Activated CD8-positive, alpha-beta T cell treated with anti-CD3 and anti-CD28 coated beads for 36 hours (primary cell): ENCODE measurements around the gene PTK6. TPM values are rescaled to one million over a fixed set of nuclear protein-coding genes. Genes with fewer than 3 reads are reported as not detected.

ENCODE experiments used
- ATAC-seq: fragments of 200-7000 bp; cut with Tn5 transposase; one replicate; pipeline ENCODE4 v1.10.0; 2021; ENCODE audit warnings: mild to moderate bottlenecking, moderate library complexity
- CTCF ChIA-PET: fragments of 350-600 bp; sonication (Branson Sonifier 250); formaldehyde crosslinking; loops from one replicate; lab custom pipeline; 2021; ENCODE audit warnings: antibody characterized with exemption; lab: Charles Lee
- POLR2A ChIA-PET: fragments of 350-600 bp; sonication (Branson Sonifier 250); formaldehyde crosslinking; loops from one replicate; lab custom pipeline; 2021; ENCODE audit warnings: antibody characterized with exemption; lab: Charles Lee
- DNase-seq: peaks from one replicate; pipeline ENCODE4 v3.0.0-alpha.2; 2020
- H3K27ac Mint-ChIP-seq: one replicate; pipeline ENCODE4 v1.8.0; 2021; ENCODE audit warnings: mild to moderate bottlenecking, mixed read lengths
- H3K27me3 Mint-ChIP-seq: one replicate; pipeline ENCODE4 v1.8.0; 2021; ENCODE audit warnings: mixed read lengths
- H3K36me3 Mint-ChIP-seq: one replicate; pipeline ENCODE4 v1.8.0; 2021; ENCODE audit warnings: low read depth, mixed read lengths
- H3K4me1 Mint-ChIP-seq: one replicate; pipeline ENCODE4 v1.8.0; 2021; ENCODE audit warnings: low read depth, mixed read lengths
- H3K4me3 Mint-ChIP-seq: one replicate; pipeline ENCODE4 v1.8.0; 2021; ENCODE audit warnings: mild to moderate bottlenecking, moderate library complexity, mixed read lengths
- H3K9me3 Mint-ChIP-seq: one replicate; pipeline ENCODE4 v1.8.0; 2021; ENCODE audit warnings: mixed read lengths
- intact Hi-C: fragments of 100-400 bp; cut with micrococcal nuclease; formaldehyde crosslinking; loops from one replicate; pipeline ENCODE4 v1.10.0; 2022
- total RNA-seq, 2 experiments: library from RNA; stranded (reverse); gene quantifications; one replicate each; pipeline ENCODE4 v1.2.3, GENCODE V29; 2021
- TF ChIP-seq, protein P1 (sequence below): fragments of 200-600 bp; IDR thresholded peaks from one replicate; pipeline ENCODE4 v1.8.0; 2022; ENCODE audit warnings: antibody characterized with exemption, mild to moderate bottlenecking

The PTK6 gene
- total RNA-seq, 2 experiments from 2014 or later = 0.18 TPM; not detected in 1

DNA sequence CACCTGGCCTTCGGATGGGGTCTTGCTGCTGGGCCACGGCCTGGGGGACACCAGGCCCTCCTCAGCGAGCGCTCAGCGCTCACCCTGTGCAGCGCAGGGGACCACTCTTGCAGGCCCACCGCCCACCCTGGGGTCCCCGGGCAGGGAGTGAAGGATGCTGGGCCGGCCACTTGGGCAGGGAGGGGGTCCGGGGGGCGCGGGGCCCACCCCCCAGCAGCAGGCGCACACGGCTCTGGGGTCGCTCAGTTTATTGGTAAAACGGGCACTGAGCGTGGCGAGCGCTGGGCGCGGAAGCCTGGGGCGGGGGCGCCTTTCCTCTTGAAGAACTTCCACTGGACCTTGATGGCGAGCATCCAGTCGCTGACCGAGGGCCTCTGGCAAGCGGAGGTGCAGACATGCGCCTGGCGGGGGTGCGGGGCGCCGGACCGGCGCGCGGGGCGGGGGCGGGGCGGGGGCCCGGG is 49.4 kb downstream of the PTK6 start:
- no peak for ATAC-seq
- intact Hi-C loops = no loop called here
- Mint-ChIP-seq H3K4me1 (no peaks in the 10 kb centered on the region), H3K36me3 (no peaks in the 10 kb centered on the region), H3K9me3 (no peaks in the 10 kb centered on the region), H3K4me3 (no peak overlapping the region), H3K27me3 (peaks cover 19% of the 10 kb centered on the region), H3K27ac (no peak overlapping the region)
- TF ChIP-seq, protein P1, sequence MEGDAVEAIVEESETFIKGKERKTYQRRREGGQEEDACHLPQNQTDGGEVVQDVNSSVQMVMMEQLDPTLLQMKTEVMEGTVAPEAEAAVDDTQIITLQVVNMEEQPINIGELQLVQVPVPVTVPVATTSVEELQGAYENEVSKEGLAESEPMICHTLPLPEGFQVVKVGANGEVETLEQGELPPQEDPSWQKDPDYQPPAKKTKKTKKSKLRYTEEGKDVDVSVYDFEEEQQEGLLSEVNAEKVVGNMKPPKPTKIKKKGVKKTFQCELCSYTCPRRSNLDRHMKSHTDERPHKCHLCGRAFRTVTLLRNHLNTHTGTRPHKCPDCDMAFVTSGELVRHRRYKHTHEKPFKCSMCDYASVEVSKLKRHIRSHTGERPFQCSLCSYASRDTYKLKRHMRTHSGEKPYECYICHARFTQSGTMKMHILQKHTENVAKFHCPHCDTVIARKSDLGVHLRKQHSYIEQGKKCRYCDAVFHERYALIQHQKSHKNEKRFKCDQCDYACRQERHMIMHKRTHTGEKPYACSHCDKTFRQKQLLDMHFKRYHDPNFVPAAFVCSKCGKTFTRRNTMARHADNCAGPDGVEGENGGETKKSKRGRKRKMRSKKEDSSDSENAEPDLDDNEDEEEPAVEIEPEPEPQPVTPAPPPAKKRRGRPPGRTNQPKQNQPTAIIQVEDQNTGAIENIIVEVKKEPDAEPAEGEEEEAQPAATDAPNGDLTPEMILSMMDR = no peak
- ChIA-PET CTCF (no interaction called here), POLR2A (no interaction called here)
- no peak for DNase-seq

DNA sequence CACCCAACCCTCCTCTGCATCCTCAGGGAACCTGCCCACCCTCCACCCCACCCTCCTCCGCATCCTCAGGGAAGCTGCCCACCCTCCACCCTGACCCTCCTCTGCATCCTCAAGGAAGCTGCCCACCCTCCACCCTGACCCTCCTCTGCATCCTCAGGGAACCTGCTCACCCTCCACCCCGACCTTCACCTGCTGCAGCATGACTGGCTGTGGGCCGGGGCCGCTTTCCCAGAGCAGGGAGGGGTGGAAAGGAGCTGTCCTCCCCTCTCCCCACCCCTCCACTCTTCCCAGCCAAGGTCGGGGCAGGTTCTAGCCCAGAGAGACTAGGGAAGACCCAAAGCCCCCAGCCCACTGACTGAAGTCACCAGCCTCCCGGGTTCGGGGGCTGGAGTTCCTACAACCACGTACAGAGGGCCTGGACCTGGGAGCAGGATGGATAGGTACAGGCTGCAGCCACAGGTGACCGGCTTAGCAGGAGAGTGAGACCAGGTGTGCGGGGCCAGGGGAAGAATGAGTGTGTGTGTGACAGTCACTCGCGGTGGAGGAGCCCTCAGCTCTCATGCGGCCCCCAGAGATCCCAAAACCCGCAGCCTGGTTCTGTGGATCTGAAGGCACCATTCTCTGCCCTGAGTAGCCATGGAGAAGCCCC is 49.9 kb downstream of the PTK6 start:
- CTCF ChIA-PET = no interaction called here
- Mint-ChIP-seq H3K27ac (no peak overlapping the region), H3K36me3 (no peaks in the 10 kb centered on the region), H3K27me3 (peaks cover 25% of the 10 kb centered on the region), H3K4me3 (no peak overlapping the region), H3K4me1 (no peaks in the 10 kb centered on the region), H3K9me3 (no peaks in the 10 kb centered on the region)
- POLR2A ChIA-PET = no interaction called here
- ATAC-seq = no peak
- intact Hi-C loops = no loop called here
- TF ChIP-seq, protein P1 = no peak
- DNase-seq = no peak

DNA sequence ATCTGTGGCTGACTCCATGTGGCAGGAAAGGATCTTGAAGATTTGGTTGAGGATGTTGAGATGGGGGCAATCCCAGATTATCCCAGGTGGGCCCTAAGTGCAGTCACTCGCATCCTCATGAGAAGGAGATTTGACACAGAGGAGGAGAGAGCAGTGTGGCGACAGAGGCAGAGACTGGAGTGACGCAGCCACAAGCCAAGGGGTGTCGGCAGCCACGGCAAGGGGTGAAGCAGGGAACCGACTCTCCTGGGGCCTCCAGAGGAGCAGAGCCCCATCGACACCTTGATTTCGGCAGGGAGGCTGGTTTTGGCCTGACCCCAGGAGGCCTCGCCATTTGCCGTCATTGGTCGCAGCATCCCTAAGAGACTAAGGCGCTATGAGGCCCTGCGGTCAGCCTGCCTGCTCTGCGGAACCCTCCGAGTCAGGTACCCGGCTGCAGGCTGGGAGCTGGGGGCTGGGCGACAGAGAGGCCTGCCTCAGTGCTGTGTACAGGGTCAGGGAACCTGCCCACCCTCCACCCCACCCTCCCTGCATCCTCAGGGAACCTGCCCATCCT is 50.8 kb downstream of the PTK6 start:
- TF ChIP-seq, protein P1 = no peak
- no peaks in the 10 kb centered on the region for H3K36me3 Mint-ChIP-seq
- H3K27me3 Mint-ChIP-seq = peaks cover 25% of the 10 kb centered on the region
- no peak overlapping the region for H3K4me3 Mint-ChIP-seq
- intact Hi-C loops = no loop called here
- DNase-seq (no peak), ATAC-seq (no peak)
- POLR2A ChIA-PET = no interaction called here
- no peak overlapping the region for H3K27ac Mint-ChIP-seq
- no peaks in the 10 kb centered on the region for H3K4me1 Mint-ChIP-seq
- CTCF ChIA-PET = no interaction called here
- no peaks in the 10 kb centered on the region for H3K9me3 Mint-ChIP-seq

- POLR2A ChIA-PET = no interaction called here
Observed at GRCh38 chr20:63484651-63485403, 52.3 kb downstream of the PTK6 start.

More at GRCh38 chr20:63484651-63485403, 52.3 kb downstream of the PTK6 start:
- DNase-seq (no peak), ATAC-seq (no peak)
- TF ChIP-seq, protein P1 = no peak
- H3K4me3 Mint-ChIP-seq = no peak overlapping the region
- no peaks in the 10 kb centered on the region for H3K4me1 Mint-ChIP-seq
- peaks cover 29% of the 10 kb centered on the region for H3K27me3 Mint-ChIP-seq
- H3K9me3 Mint-ChIP-seq = no peaks in the 10 kb centered on the region
- intact Hi-C loops = no loop called here
- CTCF ChIA-PET = interaction anchor here (1.1 kb wide), 1 partner anchor 12 kb away, joined by 3 read pairs; no protein-coding TSS in a partner anchor
- no peaks in the 10 kb centered on the region for H3K36me3 Mint-ChIP-seq
- no peak overlapping the region for H3K27ac Mint-ChIP-seq
